Epithelial cell of umbilical artery (primary cell): ENCODE measurements around the gene ITGA4. TPM values are rescaled to one million over a fixed set of nuclear protein-coding genes. Genes with fewer than 3 reads are reported as not detected.

Experiments
- total RNA-seq: library from RNA; depleted of rRNA; stranded (reverse); fragments of >200 nt; gene quantifications from 2 replicates; pipeline ENCODE4 v1.2.3, GENCODE V29; 2014

ITGA4 gene
- 4.5 and 5.6 TPM in 2 replicates for total RNA-seq

GRCh38 chr2:181457121-181457740 lies at the start of gene ITGA4:
Gene ITGA4 (plus strand): TSS chr2:181457386. CDS start chr2:181457655, 269 bp downstream.

Other genes starting within 250 kb of the ITGA4 start
- gene CERKL, start 199.7 kb downstream of the ITGA4 start, total RNA-seq, result not detected in 2 replicates
- not detected in 2 replicates for gene NEUROD1, start 223.1 kb downstream of the ITGA4 start, total RNA-seq